ENCODE data around the gene R3HCC1L.

Gene R3HCC1L

DNA sequence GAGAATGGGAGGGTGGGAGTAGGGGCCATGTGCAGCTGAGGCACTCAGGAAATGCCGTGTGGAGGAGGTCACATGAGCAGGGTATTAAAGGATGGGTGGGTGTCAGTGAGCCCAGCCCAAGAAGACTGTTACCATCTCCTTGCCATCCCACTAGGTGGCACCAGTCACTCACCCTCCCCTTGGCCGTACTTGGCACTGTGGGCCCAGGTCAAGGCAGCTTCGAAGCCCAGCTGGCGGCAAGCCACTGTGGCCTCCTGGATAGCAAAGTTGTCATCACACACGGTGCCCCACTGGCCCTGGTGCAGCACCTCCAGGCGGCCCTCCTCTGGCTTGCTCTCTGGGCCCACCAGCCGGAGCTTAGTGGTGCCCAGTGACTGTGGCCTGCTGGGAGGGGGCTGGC lies 128.1 kb downstream of the R3HCC1L start:
- TF ChIP-seq POLR2A (IDR thresholded peaks at IDR 0.05; ENCODE audit: extremely low read depth, insufficient read length) (no peak), MAX (IDR thresholded peaks at IDR 0.05; ENCODE audit: low read depth, low read length) (peak; percentile 20; the same call in 1 of the 2 replicates), MYC (IDR thresholded peaks at IDR 0.05; ENCODE audit: low read depth, low read length) (no peak), CTCF (IDR thresholded peaks at IDR 0.05; ENCODE audit: low read depth, low read length) (peak; percentile 55)
- DNase-seq (ENCODE audit: low read depth): peak; percentile 81
- no peak overlapping the region for H3K4me3 ChIP-seq (ENCODE audit: low read depth, low read length)

DNA sequence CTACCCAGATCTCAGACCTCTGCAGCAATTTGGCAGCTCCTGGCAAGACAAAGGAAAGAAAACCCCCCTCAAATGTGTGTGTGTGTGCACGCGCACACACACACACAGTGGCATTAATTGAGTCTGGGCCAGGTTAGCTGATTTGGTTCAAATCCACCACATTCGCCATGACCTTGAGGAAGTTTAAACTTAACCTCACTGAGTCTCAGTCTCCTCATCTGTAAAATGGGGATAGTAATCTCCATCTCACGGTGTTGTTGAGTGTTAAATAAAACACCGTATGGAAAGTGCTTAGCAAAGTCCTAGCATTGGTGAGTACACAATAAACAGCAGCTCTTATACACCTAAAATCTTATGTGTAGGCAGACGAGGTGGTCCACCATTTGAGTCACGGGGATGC lies 128.6 kb downstream of the R3HCC1L start:
- no peak overlapping the region for H3K4me3 ChIP-seq (ENCODE audit: low read depth, low read length)
- TF ChIP-seq MYC (IDR thresholded peaks at IDR 0.05; ENCODE audit: low read depth, low read length) (no peak), CTCF (IDR thresholded peaks at IDR 0.05; ENCODE audit: low read depth, low read length) (no peak), POLR2A (IDR thresholded peaks at IDR 0.05; ENCODE audit: extremely low read depth, insufficient read length) (no peak), MAX (IDR thresholded peaks at IDR 0.05; ENCODE audit: low read depth, low read length) (no peak)
- no peak for DNase-seq (ENCODE audit: low read depth)

DNA sequence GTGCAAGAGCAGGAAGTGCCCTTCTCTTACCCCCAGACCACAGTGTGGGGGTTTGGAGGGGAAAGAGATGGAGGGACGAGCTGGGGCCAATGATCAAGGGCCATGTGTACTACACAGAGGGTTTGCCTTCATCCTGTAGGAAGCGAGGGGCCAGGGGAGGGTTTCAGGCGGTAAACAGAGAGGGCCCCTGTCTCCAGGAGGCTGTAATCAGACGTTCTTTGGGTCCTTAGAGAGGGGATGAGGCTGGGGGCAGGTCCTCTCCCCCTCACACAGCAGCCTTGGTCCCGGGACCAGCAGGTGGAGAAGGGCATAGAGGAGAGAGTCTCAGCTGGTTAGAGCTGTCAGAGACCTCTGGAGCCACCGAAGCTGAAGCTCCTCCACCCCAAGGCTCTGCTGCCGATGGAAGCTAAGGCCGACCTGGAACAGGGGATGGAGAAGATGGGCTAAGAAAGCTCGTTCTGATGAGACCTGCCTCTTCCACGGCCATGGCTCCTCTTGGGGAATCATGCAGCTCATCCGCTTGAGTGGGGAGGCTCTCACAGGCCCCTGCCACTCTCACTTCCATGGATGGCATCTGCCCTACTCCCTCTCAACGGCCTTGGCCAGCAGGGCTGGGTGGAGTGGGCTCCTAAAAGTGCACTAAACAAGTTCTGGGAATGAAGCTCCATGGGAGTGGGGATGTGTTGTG lies 130.1 kb downstream of the R3HCC1L start:
- peak; percentile 85 for DNase-seq (ENCODE audit: low read depth)
- no peak overlapping the region for H3K4me3 ChIP-seq (ENCODE audit: low read depth, low read length)
- TF ChIP-seq CTCF (IDR thresholded peaks at IDR 0.05; ENCODE audit: low read depth, low read length) (no peak), MAX (IDR thresholded peaks at IDR 0.05; ENCODE audit: low read depth, low read length) (no peak), POLR2A (IDR thresholded peaks at IDR 0.05; ENCODE audit: extremely low read depth, insufficient read length) (no peak), MYC (IDR thresholded peaks at IDR 0.05; ENCODE audit: low read depth, low read length) (no peak)

DNA sequence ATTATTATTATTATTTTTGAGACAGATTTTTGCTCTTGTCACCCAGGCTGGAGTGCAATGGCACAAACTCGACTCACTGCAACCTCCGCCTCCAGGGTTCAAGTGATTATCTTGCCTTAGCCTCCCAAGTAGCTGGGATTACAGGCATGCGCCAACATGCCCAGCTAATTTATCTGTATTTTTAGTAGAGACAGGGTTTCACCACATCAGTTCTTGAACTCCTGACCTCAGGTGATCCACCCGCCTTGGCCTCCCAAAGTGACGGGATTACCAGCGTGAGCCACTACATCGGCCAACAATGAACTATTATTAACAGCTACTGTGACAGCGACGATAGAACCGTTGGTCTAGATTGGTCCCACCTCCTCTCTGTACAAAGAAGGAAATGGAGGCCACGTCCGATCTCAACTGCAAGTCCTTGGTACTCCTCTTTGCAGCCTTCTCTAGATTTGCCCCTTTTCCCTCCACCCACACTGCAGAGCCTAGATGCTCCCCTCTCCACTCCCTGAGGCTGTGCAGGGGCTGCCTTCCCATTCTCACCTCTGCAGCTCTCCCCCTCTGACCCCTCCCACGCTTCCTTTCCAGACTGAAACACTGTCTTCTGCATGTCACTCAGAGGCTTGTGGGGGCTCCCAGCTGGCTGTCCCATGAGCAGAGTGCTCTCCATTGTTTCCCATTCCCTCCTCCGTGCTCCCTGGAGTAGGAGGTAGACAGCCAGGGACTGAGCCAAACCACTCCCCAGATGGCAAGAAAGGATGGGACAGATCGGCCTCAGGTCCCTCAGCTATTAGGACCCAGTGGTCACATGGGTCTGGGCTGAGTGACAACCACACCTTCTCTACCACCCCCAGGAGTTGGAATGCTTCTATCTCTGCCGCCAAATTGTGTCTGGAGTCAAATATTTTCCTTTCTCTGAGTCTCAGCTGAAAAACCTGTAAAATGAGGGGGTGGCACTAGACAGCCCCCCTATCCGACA lies 131.2 kb downstream of the R3HCC1L start:
- no peak for TF ChIP-seq MYC (IDR thresholded peaks at IDR 0.05; ENCODE audit: low read depth, low read length)
- TF ChIP-seq MAX (IDR thresholded peaks at IDR 0.05; ENCODE audit: low read depth, low read length): no peak
- TF ChIP-seq CTCF (IDR thresholded peaks at IDR 0.05; ENCODE audit: low read depth, low read length): no peak
- no peak for TF ChIP-seq POLR2A (IDR thresholded peaks at IDR 0.05; ENCODE audit: extremely low read depth, insufficient read length)
- no peak for DNase-seq (ENCODE audit: low read depth)
- H3K4me3 ChIP-seq (ENCODE audit: low read depth, low read length): no peak overlapping the region

- no peak for TF ChIP-seq CTCF (IDR thresholded peaks at IDR 0.05; ENCODE audit: low read depth, low read length)
- TF ChIP-seq POLR2A (IDR thresholded peaks at IDR 0.05; ENCODE audit: extremely low read depth, insufficient read length): no peak
- no peak for TF ChIP-seq MAX (IDR thresholded peaks at IDR 0.05; ENCODE audit: low read depth, low read length)
- TF ChIP-seq MYC (IDR thresholded peaks at IDR 0.05; ENCODE audit: low read depth, low read length): no peak
- no peak overlapping the region for H3K4me3 ChIP-seq (ENCODE audit: low read depth, low read length)
- peak; percentile 81 for DNase-seq (ENCODE audit: low read depth)
Observed at GRCh38 chr10:98266647-98267046, 132.2 kb downstream of the R3HCC1L start.

Measured in NB4 (cell line).